Cerebellar cortex (tissue), 1 donor: ENCODE data around the gene VASP.

Experiments
- DNase-seq: peaks from one replicate; pipeline ENCODE4 v3.0.0-alpha.2; 2015; ENCODE audit warnings: low spot score

VASP gene

DNA sequence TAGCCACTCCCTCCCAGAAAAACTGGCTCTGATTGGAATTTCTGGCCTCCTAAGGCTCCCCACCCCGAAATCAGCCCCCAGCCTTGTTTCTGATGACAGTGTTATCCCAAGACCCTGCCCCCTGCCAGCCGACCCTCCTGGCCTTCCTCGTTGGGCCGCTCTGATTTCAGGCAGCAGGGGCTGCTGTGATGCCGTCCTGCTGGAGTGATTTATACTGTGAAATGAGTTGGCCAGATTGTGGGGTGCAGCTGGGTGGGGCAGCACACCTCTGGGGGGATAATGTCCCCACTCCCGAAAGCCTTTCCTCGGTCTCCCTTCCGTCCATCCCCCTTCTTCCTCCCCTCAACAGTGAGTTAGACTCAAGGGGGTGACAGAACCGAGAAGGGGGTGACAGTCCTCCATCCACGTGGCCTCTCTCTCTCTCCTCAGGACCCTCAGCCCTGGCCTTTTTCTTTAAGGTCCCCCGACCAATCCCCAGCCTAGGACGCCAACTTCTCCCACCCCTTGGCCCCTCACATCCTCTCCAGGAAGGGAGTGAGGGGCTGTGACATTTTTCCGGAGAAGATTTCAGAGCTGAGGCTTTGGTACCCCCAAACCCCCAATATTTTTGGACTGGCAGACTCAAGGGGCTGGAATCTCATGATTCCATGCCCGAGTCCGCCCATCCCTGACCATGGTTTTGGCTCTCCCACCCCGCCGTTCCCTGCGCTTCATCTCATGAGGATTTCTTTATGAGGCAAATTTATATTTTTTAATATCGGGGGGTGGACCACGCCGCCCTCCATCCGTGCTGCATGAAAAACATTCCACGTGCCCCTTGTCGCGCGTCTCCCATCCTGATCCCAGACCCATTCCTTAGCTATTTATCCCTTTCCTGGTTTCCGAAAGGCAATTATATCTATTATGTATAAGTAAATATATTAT lies 33.3 kb upstream of the VASP start:
- no peak for DNase-seq

DNA sequence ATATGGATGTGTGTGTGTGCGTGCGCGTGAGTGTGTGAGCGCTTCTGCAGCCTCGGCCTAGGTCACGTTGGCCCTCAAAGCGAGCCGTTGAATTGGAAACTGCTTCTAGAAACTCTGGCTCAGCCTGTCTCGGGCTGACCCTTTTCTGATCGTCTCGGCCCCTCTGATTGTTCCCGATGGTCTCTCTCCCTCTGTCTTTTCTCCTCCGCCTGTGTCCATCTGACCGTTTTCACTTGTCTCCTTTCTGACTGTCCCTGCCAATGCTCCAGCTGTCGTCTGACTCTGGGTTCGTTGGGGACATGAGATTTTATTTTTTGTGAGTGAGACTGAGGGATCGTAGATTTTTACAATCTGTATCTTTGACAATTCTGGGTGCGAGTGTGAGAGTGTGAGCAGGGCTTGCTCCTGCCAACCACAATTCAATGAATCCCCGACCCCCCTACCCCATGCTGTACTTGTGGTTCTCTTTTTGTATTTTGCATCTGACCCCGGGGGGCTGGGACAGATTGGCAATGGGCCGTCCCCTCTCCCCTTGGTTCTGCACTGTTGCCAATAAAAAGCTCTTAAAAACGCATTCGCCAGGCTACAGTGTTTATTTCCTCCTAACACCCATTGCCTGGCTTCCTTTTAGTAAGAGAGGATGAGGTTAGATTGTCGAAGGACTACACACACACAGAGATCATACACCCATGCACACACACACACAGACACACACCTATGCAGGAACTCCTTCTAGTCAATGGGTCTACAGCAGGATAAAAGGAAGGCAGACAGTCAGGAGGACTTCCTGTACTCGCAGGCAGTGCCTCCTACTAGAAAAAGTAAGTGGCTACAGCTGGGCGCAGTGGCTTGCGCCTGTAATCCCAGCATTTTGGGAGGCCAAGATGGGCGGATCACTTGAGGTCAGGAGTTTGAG lies 32.4 kb upstream of the VASP start:
- no peak for DNase-seq

DNA sequence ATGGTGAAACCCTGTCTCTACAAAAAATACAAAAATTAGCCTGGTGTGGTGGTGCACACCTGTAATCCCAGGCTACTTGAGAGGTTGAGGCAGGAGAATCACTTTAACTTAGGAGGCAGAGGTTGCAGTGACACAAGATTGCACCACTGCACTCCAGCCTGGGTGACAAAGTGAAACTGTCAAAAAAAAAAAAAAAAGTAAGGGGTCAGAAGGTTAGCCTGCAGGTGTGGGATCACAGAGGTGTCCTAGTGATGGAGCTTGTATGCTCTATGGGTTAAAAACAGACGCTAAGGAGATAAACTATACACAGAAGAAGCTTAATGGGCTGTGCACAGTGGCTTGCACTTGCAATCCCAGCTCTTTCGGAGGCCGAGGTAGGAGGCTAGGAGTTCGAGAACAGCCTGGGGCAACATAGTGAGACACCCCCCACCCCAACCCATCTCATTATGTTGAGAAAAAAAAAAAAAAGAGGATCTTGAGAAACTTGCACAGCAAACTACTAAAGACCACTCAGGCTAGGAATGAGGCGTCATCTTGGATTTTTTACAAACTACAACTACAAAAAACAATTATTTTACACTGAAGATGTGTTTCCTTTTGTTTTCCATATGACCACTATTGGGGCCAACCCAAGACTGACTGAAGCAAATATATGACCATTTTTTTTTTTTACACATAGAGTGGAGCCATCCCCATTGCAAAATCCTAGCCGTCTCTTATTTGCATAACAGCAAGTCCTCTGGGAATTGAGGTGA lies 31.6 kb upstream of the VASP start:
- no peak for DNase-seq

DNA sequence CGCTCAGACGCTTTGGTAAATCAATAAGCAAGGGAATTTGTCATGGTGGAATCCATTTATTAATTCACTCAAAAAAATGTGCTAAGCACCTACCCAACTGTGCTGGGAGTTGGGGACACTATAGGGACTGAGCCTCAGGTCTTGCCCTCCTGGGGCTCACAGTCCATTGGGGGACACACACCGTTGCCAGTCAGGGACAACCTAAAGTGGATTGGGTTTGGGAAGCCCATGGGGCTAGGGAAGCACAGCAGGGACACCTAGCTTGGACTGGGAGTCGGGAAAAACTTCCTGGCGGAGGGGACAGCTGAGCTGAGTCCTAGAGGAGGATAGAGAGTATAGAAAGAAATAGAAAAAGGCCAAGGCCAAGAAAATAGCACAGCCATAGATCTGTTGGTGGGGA lies 31.0 kb upstream of the VASP start:
- no peak for DNase-seq

DNA sequence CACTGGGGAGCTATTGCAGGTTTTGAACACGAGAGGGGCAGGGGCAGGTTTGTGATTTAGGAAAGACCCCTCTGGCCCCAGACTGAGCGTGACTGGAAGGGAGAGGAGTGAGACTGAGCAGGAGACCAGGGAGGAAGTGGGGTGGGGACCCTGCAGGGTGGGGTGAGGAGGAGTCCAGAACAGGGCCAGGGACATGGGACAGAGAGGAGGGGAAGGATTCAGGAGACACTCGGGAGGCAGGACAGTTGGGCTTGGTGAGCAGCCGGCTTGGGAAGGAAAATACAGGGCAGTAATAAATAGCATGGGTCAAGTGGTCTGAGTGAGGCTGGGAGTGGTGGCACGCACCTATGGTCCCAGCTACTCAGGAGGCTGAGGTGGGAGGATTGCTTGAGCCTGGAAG lies 30.1 kb upstream of the VASP start:
- no peak for DNase-seq

DNA sequence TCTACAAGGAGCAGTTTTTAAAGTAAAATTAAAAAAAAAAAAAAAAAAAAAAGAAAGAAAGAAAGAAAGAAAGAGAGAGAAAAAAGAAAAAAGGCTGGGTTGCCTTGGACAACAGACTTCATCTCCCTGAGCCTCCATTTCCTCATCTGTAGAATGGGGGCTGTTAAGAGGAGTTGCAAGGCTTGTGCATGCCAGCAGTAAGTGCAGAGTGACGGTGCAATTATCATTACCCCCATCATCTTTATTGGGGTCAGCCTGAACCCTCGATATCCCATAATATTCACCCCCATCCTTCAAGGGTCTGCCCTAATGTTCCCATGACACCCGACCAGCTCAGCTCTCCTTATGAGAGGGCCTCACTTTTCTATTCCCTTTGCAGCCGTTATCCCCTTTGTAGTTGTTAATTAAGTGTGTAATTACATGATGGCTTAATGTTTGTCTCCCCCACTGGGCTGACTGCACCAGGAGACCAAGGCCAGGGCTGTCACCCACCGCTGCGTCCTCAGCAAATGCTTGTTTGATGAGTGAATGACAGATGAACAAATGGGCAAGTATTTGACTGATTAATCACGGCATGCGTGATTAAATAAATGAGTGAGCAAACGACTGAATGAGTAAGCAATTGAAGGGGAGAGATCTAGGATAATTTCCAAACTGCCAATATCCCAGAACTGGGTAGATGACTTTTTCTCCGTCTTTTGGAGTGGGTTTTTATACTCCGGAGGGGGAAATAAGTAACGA lies 29.4 kb upstream of the VASP start:
- no peak for DNase-seq

DNA sequence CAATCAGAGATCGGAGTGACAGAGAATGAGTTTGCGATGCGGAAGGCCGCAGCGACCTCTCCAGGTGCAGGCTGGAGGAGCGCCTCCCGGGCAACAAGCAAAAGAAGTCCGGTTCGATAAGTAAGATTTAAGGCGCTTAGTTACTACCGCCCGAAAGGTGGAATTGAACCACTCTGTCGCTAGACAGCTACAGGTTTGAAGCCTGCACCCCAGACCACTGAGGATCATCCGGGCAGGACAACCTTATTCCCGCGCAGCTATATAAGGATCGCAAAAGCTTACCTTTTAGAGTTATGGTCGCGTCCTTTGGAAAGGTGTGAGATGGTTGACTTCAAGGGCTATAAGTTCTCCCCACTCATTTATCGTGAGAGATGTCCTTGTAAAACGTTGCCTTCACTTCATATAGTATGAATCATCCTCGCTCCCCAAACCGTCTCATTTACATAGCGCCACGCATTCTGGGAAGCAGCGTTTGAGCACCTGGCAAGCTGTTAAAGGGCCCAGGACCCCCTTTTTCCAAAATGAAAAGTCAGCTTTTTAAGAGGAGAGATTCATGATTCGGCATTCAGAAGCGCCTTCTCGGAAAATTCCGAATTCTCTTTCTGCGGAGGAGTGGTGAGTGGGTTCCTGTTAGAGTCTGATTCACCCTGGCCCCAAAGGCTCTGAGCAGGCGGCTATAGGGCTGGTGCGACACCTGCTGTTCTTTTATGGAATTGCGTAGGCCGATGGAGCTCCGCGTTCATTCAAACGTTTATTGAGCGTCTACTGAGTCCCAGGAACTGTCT lies 28.6 kb upstream of the VASP start:
- DNase-seq: peak; percentile 97

DNA sequence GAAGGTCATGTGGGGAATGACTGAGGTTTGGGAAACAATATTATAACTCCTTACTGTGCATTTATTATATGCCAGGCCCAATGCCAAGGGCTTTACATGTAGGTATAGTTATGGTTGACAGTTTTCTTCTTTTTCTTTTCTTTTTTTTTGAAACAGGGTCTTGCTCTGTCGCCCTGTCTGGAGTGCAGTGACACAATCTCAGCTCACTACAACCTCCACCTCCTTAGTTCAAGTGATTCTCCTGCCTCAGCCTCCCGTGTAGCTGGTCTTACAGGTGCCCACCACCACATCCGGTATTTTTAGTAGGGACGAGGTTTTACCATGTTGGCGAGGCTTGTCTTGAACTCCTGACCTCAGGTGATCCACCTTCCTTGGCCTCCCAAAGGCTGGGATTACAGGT lies 24.2 kb upstream of the VASP start:
- DNase-seq: no peak

DNA sequence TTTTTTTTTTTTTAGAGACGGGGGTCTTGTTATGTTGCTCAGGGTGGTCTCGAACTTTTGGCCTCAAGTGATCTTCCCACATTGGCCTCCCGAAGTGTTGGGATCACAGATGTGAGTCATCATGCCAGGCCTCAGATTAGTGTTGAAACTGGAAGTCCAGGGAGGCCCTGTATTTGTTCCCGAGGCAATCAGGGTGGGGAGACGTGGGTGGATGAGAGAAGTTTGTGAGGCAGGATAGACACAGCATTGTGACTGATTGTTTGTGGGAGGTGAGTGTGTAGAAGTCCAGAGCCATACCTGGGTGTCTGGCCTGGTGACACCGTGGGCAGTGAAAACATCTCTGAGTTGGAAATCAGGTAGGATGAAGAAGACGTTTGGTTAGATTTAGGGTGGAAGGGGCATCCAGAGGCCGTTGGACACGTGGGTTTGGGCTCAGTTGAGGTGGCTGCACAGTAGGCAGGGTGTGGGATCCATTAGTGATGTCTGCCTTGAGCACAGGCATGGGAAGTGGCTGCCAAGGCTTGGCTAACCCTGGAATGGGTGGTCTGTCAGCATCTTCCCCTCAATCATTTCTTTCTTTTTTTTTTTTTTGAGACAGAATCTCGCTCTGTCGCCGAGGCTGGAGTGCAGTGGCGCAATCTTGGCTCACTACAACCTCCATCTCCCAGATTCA lies 22.9 kb upstream of the VASP start:
- no peak for DNase-seq

DNA sequence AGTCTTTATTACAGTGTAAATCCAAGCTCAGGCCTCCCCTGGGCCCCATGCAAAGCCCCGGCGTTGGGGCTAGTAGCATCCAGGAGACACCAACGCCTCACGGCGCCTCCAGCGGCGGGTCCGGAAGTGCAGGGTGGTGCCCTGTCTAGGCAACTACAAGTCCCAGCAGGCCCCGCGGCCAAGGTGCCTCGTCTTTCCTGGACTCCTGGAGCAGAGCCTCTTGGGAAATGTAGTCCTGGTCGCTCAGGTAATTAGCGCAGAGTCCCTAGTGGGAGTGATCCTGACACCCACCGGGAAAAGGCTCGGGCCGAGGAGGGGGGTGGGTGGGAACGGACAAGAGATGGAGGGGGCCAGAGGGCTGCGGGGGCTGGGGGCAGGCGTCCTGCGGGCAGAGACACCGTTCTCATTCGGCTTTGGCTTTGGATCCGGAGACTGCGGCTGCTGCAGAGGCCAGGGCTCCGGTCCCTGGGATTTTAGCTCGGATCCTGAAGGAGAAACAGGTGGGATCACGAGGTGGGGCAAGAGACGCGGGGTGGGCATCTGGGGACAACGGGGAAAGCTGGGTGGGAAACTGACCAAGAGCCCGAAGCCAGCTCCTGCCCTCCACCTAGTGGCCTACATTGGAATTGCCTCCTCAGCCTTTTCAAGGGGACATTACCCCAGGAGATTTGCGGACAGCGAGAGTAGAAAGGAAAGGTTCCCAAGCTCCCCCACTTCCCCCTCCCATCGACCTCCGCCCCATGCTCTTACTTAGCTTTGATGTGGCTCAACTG lies 21.8 kb upstream of the VASP start:
- DNase-seq: peak; percentile 98

DNA sequence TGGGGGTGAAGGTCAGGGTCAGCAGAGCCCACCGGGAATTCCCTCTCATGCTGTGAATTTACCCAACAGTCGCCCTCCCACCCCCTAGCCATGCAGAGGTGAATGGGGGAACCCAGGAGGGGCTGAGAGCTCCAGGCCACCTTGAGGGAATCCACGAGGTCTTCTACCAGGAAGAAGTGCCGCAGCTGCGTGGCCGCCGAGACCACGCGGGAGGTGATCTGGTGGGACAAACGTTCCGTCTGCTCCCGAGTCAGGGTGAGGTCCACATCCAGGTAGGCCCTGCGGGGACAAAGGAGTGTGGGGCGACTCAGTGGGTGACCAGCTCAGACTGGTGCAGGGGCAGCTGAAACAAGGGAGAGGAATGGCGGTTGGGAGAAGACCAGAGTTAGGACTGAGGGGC lies 18.6 kb upstream of the VASP start:
- DNase-seq: no peak

DNA sequence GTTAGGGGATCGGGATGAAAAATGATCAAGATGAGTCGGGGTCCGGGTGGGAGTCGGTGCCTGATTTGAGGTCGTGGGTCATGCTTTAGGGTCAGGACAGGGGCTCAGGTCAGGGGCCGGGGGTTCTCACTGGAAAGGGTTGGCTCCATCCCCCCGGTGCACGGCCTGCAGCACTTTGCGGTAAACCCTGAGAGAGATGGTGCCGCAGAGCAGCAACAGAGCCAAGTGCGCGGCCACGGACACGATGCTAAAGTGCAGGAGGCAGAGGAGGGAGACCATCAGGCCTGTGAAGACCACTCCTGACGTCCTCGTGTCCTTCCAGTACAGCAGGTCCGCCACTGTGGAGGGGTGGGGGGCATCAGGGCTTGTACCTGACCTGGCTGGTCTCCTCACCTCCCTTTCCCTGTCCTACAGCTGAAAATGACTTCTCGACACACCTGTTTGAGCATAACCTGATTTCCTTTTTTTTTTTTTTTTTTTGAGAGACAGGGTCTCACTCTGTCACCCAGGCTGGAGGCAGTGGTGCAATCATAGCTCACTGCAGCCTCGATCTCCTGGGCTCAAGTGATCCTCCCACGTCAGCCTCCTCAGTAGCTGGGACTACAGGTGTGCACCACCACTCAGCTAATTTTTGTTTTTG lies 17.9 kb upstream of the VASP start:
- DNase-seq: no peak

DNA sequence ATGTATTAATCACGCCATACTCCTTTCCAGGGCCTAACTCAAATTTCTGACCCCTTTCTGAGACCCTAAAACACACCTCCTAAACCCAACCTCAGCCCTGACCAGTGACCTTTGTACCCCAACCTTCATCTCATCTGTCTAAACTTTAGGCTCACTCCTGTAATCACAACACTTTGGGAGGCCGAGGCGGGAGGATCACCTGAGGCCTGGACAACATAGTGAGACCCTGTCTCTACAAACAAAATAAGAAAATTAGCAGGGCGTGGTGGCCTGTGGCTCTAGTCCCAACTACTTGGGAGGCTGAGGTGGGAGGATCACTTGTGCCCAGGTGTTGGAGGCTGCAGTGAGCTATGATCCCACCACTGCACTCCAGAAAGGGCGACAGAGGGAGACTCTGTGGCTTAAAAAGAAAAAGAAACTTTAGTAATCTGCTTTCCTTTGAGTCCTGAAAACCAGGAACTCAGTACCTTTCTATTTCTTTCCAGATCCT lies 15.1 kb upstream of the VASP start:
- no peak for DNase-seq

DNA sequence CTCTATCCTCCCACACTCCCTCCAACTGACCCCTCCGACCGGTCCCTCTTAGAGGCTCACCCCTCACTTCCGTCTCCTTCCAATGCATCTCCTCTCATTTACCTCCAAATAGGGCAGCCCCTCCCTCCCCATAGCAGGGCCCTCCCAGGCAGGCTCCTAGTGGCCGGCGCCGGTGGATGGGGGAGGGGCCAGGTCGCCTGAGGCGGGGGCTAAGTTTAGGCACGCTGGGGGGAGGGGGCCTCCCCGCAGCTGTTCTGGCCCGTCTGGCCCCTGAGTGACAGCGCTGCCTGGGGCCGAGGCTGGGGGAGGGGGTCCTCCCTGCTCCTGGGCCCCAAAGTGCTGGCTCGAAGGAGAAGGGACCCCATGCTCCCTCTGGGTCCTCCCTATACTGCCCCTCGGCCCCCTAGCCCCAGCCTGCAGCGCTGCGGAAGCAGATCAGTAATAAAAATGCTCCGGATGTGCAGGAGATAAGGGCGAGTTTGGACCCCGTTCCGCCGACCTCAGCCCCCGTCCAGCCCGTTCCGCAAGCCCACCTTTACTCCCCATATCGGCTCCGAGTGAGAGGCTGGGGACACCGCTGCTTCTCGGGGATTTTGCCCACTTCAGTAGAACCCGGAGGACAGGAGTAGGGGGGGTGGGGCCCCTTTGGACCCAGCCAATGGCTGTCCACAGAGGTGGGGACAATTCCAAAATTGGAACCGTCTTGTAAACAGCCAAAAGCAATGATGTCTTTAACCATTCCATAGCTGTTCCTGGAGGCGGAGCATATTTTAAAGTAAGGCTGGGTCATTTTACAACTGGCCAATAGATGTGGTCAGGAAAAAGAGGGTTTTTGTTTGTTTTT lies 14.4 kb upstream of the VASP start:
- peak; percentile 94 for DNase-seq

DNA sequence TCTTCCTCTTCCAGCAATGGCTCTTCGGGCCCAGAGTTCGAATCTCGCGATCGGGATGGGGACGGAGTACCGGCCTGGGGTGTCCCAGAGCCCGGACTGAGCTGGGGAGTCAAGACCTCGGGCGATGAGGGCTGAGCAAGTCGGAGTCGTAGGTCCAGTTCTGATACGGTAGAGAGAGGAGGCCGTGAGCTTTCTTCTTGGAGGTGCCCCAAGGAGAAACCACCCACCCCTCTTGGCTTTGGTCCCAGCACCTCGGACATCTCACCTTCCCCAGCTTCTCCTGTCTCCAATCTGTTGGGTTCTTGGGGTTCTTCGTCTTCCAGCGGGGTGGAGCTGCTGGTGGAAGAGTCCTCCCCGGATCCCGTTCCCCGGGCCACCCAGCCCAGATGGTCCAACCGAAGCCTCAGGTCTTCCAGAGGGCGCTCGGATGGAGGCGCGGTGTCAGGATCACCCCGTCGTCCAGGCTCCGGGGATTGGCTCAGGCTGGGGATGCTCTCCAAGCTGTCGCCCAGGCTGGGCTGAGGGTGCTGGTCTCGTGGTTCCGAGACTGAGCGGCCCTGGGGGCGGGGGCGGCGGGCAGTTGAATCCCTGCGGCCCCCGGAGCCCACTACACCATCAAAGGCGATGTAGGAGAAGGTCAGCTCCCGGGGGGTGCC lies 12.9 kb upstream of the VASP start:
- no peak for DNase-seq

DNA sequence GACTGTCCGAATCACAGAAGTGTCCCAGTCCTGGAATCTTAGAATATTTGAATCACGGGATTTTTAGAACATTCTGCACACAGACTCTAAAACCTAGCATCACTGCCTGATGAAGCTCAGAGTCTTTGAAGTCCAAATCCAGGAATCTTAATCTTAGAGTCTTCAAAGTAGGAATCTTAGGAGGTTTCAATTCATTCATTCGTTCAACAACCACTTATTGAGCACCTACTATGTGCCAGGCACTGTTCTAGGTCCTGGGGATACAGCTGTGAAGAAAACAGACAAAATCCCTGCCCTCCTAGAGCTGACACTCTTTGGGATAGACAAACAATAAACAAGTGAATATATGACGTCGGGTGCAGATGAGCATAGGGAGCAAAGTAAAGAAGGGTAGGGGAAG lies 12.1 kb upstream of the VASP start:
- no peak for DNase-seq

DNA sequence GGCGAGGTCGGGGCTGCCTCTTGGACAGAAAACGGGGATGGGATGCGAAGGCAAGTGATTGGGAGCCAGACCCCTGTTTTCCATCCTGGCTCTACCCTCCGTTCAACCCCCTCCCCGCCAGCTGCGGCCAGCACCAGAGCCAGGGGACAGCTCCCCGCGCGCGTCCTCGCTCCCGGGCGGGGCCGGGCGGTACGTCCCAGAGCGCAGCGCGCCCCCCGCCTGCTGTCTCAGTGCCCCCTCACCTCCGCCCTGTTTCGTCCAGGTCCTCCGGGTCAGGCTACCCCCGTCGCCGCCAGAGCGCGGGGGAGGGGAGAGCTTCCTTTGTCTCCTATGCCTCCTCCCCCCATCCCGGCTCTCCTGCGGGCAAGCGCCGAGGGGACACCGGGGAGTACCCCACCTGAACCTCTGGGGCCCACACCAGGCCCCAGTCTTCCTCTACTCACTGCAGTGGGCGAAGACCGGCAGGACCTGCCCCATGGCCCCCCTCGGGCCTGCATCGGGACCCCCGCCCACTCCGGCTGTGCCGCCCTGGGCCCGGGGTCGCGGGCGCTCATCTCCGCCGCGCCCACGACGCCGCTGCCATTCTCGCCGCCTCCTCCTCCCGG lies 10.8 kb upstream of the VASP start:
- DNase-seq: no peak
